ENCODE data around the gene C17orf100. TPM values are rescaled to one million over a fixed set of nuclear protein-coding genes. Genes with fewer than 3 reads are reported as not detected.

Gene C17orf100
- total RNA-seq, 1 experiment from 2014 or later = 1.9 TPM

- H3K36me3 ChIP-seq = no peaks in the 10 kb centered on the region
- no peak for DNase-seq
- H3K27me3 ChIP-seq = no peaks in the 10 kb centered on the region
- H3K9me3 ChIP-seq = no peaks in the 10 kb centered on the region
- no peak overlapping the region for H3K4me3 ChIP-seq
Measured at GRCh38 chr17:6699997-6700947, 48.7 kb downstream of the C17orf100 start.

GRCh38 chr17:6700948-6701307 is 49.4 kb downstream of the C17orf100 start:
- no peak overlapping the region for H3K4me3 ChIP-seq
- no peaks in the 10 kb centered on the region for H3K9me3 ChIP-seq
- no peaks in the 10 kb centered on the region for H3K36me3 ChIP-seq
- DNase-seq = no peak
- no peaks in the 10 kb centered on the region for H3K27me3 ChIP-seq

DNA sequence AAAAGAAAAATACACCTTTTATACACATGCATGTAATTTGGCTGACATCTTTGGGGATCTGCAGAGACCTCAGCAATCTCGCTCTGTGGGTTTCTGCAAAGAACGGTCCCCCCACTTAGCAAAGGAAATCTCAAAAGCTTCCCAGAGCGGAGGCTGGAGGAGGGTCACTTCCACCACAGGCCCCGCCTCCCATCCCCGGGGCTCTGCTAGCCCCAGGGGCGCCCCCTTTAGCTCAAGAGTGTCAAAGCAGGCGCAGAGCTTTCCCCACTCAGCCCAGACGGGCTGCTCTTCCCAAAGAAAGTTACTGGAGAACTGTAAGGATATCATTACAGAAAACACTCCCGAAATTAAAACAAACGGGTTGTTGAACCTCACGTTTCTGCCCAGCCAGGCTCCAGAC is 50.2 kb downstream of the C17orf100 start:
- no peaks in the 10 kb centered on the region for H3K36me3 ChIP-seq
- no peaks in the 10 kb centered on the region for H3K9me3 ChIP-seq
- DNase-seq = peak; percentile 16
- no peaks in the 10 kb centered on the region for H3K27me3 ChIP-seq
- H3K4me3 ChIP-seq = no peak overlapping the region

GRCh38 chr17:6702567-6703215 is 51.1 kb downstream of the C17orf100 start:
- Histone ChIP-seq H3K27me3 (no peaks in the 10 kb centered on the region), H3K9me3 (no peaks in the 10 kb centered on the region), H3K36me3 (no peaks in the 10 kb centered on the region), H3K4me3 (no peak overlapping the region)
- no peak for DNase-seq

Other genes starting within 250 kb of the C17orf100 start
- gene AIPL1, start 216.6 kb upstream of the C17orf100 start, total RNA-seq (2014; rRNA removed; shearing (Covaris generic); ENCODE audit: low replicate concordance) = not detected in 2 replicates
- 41.8 and 46.6 TPM in 2 replicates for gene PIMREG, start 207.3 kb upstream of the C17orf100 start, total RNA-seq (2014; rRNA removed; shearing (Covaris generic); ENCODE audit: low replicate concordance)
- 1.4 and 2.0 TPM in 2 replicates for gene PITPNM3, start 95.2 kb upstream of the C17orf100 start, total RNA-seq (2014; rRNA removed; shearing (Covaris generic); ENCODE audit: low replicate concordance)
- gene KIAA0753, start 11.1 kb upstream of the C17orf100 start, total RNA-seq (2014; rRNA removed; shearing (Covaris generic); ENCODE audit: low replicate concordance) = 5.7 and 8.0 TPM in 2 replicates
- gene TXNDC17, start 10.7 kb upstream of the C17orf100 start, total RNA-seq (2014; rRNA removed; shearing (Covaris generic); ENCODE audit: low replicate concordance) = 54.8 and 127 TPM in 2 replicates
- gene MED31, start 157 bp upstream of the C17orf100 start, total RNA-seq (2014; rRNA removed; shearing (Covaris generic); ENCODE audit: low replicate concordance) = 7.7 and 10.6 TPM in 2 replicates
- not detected in 2 replicates for gene SLC13A5, start 61.6 kb downstream of the C17orf100 start, total RNA-seq (2014; rRNA removed; shearing (Covaris generic); ENCODE audit: low replicate concordance)
- gene XAF1, start 104.3 kb downstream of the C17orf100 start, total RNA-seq (2014; rRNA removed; shearing (Covaris generic); ENCODE audit: low replicate concordance) = 4.2 and 4.9 TPM in 2 replicates
- gene FBXO39, start 124.5 kb downstream of the C17orf100 start, total RNA-seq (2014; rRNA removed; shearing (Covaris generic); ENCODE audit: low replicate concordance) = not detected in 2 replicates
- gene TEKT1, start 180.0 kb downstream of the C17orf100 start, total RNA-seq (2014; rRNA removed; shearing (Covaris generic); ENCODE audit: low replicate concordance) = not detected in 2 replicates

Data from MG63 (cell line).